GM23248 (cell line): ENCODE results near the gene RBP7. TPM values are rescaled to one million over a fixed set of nuclear protein-coding genes. Genes with fewer than 3 reads are reported as not detected.
A peak's percentile ranks its signal among the peaks of the same experiment; 100 is the strongest.
"Not testable (repeated sequence)": the region's sequence is repeated elsewhere in the genome, so short reads cannot be mapped to it uniquely, and the experiment has no call there.

Experiments
- DNase-seq: peaks from one replicate; pipeline ENCODE4 v3.0.0-alpha.2; 2015
- H2AFZ ChIP-seq: fragments of 200-600 bp; sonication (generic); 2 replicates; pipeline ENCODE4 v1.6.1; 2016; ENCODE audit warnings: antibody characterized with exemption
- H3F3A ChIP-seq: fragments of 200-600 bp; sonication (generic); 2 replicates; pipeline ENCODE4 v1.6.1; 2016; ENCODE audit warnings: mild to moderate bottlenecking, antibody characterized with exemption, mixed run types; ENCODE audit not compliant: insufficient read depth
- H3K27ac ChIP-seq: fragments of 200-600 bp; sonication (generic); 2 replicates; pipeline ENCODE4 v1.5.1; 2016; ENCODE audit warnings: mild to moderate bottlenecking
- H3K27me3 ChIP-seq: fragments of 200-600 bp; sonication (generic); replicated peaks from 2 replicates; pipeline ENCODE4 v1.6.1; 2016; ENCODE audit warnings: mild to moderate bottlenecking; ENCODE audit not compliant: insufficient read depth
- H3K36me3 ChIP-seq: fragments of 200-600 bp; sonication (generic); 2 replicates; pipeline ENCODE4 v1.6.1; 2016; ENCODE audit warnings: low read depth, mild to moderate bottlenecking
- H3K4me1 ChIP-seq: fragments of 200-600 bp; sonication (generic); 2 replicates; pipeline ENCODE4 v1.6.1; 2016; ENCODE audit warnings: mild to moderate bottlenecking; ENCODE audit not compliant: insufficient read depth
- H3K4me2 ChIP-seq: fragments of 200-600 bp; sonication (generic); one replicate; pipeline ENCODE4 v1.6.1; 2016; ENCODE audit warnings: mild to moderate bottlenecking; ENCODE audit not compliant: unreplicated experiment
- H3K4me3 ChIP-seq: fragments of 200-600 bp; sonication (generic); 2 replicates; pipeline ENCODE4 v1.5.1; 2016; ENCODE audit warnings: mild to moderate bottlenecking
- H3K79me2 ChIP-seq: fragments of 200-600 bp; sonication (generic); 2 replicates; pipeline ENCODE4 v1.6.1; 2016; ENCODE audit warnings: mild to moderate bottlenecking; ENCODE audit not compliant: insufficient read depth
- H3K9ac ChIP-seq: fragments of 200-600 bp; sonication (generic); 2 replicates; pipeline ENCODE4 v1.6.1; 2016; ENCODE audit warnings: mild to moderate bottlenecking
- H3K9me2 ChIP-seq: fragments of 200-600 bp; sonication (generic); 2 replicates; pipeline ENCODE4 v1.6.1; 2016; ENCODE audit warnings: mixed run types, mild to moderate bottlenecking, moderate library complexity; ENCODE audit not compliant: insufficient read depth
- H3K9me3 ChIP-seq: fragments of 200-600 bp; sonication (generic); one replicate; pipeline ENCODE4 v1.6.1; 2017; ENCODE audit warnings: low read depth
- H4K20me1 ChIP-seq: fragments of 200-600 bp; sonication (generic); 2 replicates; pipeline ENCODE4 v1.6.0; 2016; ENCODE audit not compliant: insufficient read depth
- EZH2 ChIP-seq: fragments of 200-600 bp; sonication (generic); IDR thresholded peaks from 2 replicates; pipeline ENCODE4 v1.6.1; 2018; ENCODE audit warnings: antibody characterized with exemption, mild to moderate bottlenecking; ENCODE audit not compliant: insufficient read depth, poor library complexity, severe bottlenecking
- EZH2phosphoT487 ChIP-seq: fragments of 200-600 bp; sonication (generic); IDR thresholded peaks from 2 replicates; pipeline ENCODE4 v1.6.1; 2018; ENCODE audit warnings: antibody characterized with exemption, moderate library complexity, mild to moderate bottlenecking, low read depth; ENCODE audit not compliant: insufficient read depth
- WGBS, 2 experiments: methylation state at CpG; one replicate each; pipeline ENCODE4 v1.1.6; 2015 to 2017; ENCODE audit warnings: low lambda C conversion rate in 2 of 2, low coverage in 1 of 2; ENCODE audit errors: missing lambda C conversion rate in 2 of 2; 5-methylcytosine and 5-hydroxymethylcytosine counted together
- in situ Hi-C: fragments of 300-500 bp; cut with MboI; formaldehyde crosslinking; loops from 2 replicates; pipeline ENCODE4 v1.15.0; 2020
- polyA plus RNA-seq: library from polyadenylated mRNA; unstranded; fragments of >200 nt; fragmentation: Nextera tagmentation; extraction: Ambion mirVana; gene quantifications from 2 replicates; pipeline ENCODE4 v1.2.1, GENCODE V29; 2016
- total RNA-seq: library from RNA; depleted of rRNA; stranded (reverse); fragments of >200 nt; shearing (Covaris generic); gene quantifications from 2 replicates; pipeline ENCODE4 v1.2.3, GENCODE V29; 2014

Gene RBP7
- total and polyA plus RNA-seq, 2 experiments from 2014 or later: not detected

DNA sequence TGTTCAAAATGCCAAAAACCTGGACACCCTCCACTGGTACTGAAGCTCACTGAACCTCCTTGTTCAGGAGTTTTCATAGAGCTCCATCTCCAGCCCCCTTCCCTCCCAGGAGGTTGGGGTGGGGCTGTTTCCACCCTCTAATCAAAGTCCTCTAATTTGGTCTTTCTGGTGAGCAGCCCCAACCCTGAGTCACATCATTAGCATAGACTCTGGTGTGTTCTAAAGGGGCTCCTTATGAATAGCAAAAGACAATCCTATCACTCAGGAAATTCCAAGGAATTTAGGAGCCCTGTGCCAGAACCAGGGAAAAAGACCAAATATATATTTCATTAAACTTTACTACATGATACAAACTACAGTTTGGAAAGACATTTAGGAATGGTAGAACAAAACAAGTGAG, 22.5 kb downstream of the RBP7 start:
- H3K4me3 ChIP-seq: no peak overlapping the region
- H3K9me2 ChIP-seq: no peaks in the 10 kb centered on the region
- in situ Hi-C loops: no loop called here
- H3F3A ChIP-seq: no peaks in the 10 kb centered on the region
- H3K4me1 ChIP-seq: peaks cover 10% of the 10 kb centered on the region
- no peaks in the 10 kb centered on the region for H3K27me3 ChIP-seq
- no peak for TF ChIP-seq EZH2phosphoT487
- TF ChIP-seq EZH2: no peak
- H3K79me2 ChIP-seq: no peaks in the 10 kb centered on the region
- no peak overlapping the region for H2AFZ ChIP-seq
- H3K36me3 ChIP-seq: no peaks in the 10 kb centered on the region
- H4K20me1 ChIP-seq: no peaks in the 10 kb centered on the region
- H3K9me3 ChIP-seq: no peaks in the 10 kb centered on the region
- no peak for DNase-seq
- no peak overlapping the region for H3K9ac ChIP-seq
- H3K4me2 ChIP-seq: no peak overlapping the region
- H3K27ac ChIP-seq: no peak overlapping the region

DNA sequence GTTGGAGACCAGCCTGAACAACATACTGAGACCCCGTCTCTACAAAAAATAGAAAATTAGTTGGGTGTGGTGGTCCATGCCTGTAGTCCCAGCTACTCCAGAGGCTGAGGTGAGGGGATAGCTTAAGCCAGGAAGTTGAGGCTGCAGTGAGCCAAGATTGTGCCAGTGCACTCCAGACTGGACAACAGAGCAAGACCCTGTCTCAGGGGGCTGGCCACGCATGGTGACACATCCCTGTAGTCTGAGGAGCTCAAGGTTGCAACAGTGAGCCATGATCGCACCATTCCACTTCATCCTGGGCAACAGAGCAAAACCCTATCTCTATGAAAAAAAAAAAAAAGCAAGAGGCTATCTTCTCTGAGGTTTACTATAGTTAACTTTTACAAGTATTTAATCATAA, 23.1 kb downstream of the RBP7 start:
- Histone ChIP-seq H3K27me3 (no peaks in the 10 kb centered on the region), H3K9me2 (no peaks in the 10 kb centered on the region), H3K4me2 (no peak overlapping the region), H2AFZ (no peak overlapping the region), H3K27ac (no peak overlapping the region), H4K20me1 (no peaks in the 10 kb centered on the region), H3K79me2 (no peaks in the 10 kb centered on the region), H3F3A (no peaks in the 10 kb centered on the region), H3K9me3 (no peaks in the 10 kb centered on the region), H3K4me1 (peaks cover 10% of the 10 kb centered on the region), H3K4me3 (no peak overlapping the region), H3K36me3 (no peaks in the 10 kb centered on the region), H3K9ac (no peak overlapping the region)
- no peak for TF ChIP-seq EZH2
- no peak for TF ChIP-seq EZH2phosphoT487
- in situ Hi-C loops: no loop called here
- DNase-seq: no peak
- WGBS, 2 experiments: 55 to 73% methylated on average over 3 of the region's 3 CpGs

DNA sequence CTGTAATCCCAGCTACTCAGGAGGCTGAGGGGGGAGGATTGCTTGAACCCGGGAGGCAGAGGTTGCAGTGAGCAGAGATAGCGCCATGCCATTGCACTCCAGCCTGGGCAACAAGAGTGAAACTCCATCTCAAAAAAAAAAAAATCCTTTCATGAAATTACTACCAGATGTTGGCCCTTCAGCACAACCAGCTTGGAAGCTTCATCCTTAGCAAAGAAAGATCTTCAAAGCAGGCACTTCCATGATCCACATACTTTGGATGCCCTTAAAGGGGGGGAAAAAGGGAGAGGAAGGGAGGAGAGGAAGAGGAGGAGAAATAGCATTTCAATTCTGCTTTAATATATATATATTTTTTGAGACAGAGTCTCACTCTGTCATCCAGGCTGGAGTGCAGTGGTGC, 23.6 kb downstream of the RBP7 start:
- H3K27me3 ChIP-seq, H3K4me1 ChIP-seq, H3K4me3 ChIP-seq, H3K9ac ChIP-seq, in situ Hi-C loops, H3F3A ChIP-seq, H3K4me2 ChIP-seq, H3K9me3 ChIP-seq, H3K27ac ChIP-seq, H3K9me2 ChIP-seq, H4K20me1 ChIP-seq, H3K36me3 ChIP-seq, H3K79me2 ChIP-seq: not testable (repeated sequence)
- H2AFZ ChIP-seq: 0 out of 2 replicates have a peak overlapping the region, but pooled peaks have one; percentile 29
- peak; percentile 31 for DNase-seq
- WGBS, 2 experiments: 4 to 7% methylated on average over 2 of the region's 2 CpGs

DNA sequence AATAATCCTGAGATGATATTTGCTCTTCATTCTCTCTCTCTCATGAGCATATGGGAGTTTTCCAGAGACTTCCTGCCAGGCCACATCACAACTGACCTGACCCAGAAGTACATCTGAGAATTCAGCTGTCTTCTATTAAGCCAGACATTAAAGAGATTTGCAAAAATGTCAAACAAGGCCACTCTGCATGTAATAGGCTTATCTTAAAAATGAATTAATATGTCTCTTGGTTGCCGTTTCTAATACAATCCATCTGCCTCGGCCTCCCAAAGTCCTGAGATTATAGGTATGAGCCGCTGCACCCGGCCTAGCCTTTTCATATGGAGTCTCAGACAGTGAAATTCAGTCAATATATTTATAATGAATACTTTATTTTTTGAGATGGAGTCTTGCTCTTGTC, 25.0 kb downstream of the RBP7 start:
- H3K4me1 ChIP-seq, H3K27ac ChIP-seq, H3K4me3 ChIP-seq, H3K27me3 ChIP-seq, H3K4me2 ChIP-seq, H3F3A ChIP-seq, H3K79me2 ChIP-seq, H3K9me3 ChIP-seq, H4K20me1 ChIP-seq, H3K36me3 ChIP-seq, H2AFZ ChIP-seq, H3K9me2 ChIP-seq, H3K9ac ChIP-seq, in situ Hi-C loops, DNase-seq: not testable (repeated sequence)
- 75 to 76% methylated on average over 4 of the region's 4 CpGs for WGBS, 2 experiments

DNA sequence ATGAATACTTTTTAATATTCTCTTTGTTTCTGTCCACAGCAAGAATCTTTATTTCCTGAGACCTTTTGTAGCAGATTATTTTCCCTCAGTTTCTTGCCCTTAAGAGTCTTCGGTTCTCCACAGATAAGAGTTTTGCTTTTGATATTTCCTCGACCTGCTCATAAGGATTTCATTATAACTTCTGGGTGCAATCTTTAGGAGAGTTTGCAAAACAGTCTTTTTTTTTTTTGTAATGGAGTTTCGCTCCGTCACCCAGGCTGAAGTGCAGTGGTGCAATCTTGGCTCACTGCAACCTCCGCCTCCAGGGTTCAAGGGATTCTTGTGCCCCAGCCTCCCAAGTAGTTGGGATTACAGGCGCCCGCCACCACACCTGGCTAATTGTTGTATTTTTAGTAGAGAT, 25.6 kb downstream of the RBP7 start:
- no peaks in the 10 kb centered on the region for H3K79me2 ChIP-seq
- H3K27me3 ChIP-seq: no peaks in the 10 kb centered on the region
- no peak overlapping the region for H3K4me2 ChIP-seq
- no peak overlapping the region for H2AFZ ChIP-seq
- no peak overlapping the region for H3K27ac ChIP-seq
- H3K9ac ChIP-seq: no peak overlapping the region
- no peaks in the 10 kb centered on the region for H3F3A ChIP-seq
- no peak overlapping the region for H3K4me3 ChIP-seq
- in situ Hi-C loops: no loop called here
- peaks cover 3% of the 10 kb centered on the region; the same call in 1 of the 2 replicates for H3K4me1 ChIP-seq
- no peaks in the 10 kb centered on the region for H4K20me1 ChIP-seq
- no peaks in the 10 kb centered on the region for H3K9me2 ChIP-seq
- H3K9me3 ChIP-seq: no peaks in the 10 kb centered on the region
- no peaks in the 10 kb centered on the region for H3K36me3 ChIP-seq
- DNase-seq: no peak
- WGBS, 2 experiments: 80 to 91% methylated on average over 7 of the region's 7 CpGs
- TF ChIP-seq EZH2phosphoT487 (no peak), EZH2 (no peak)
